Prostate gland (tissue), 2 donors: ENCODE measurements around the gene WDR73. TPM values are rescaled to one million over a fixed set of nuclear protein-coding genes. Genes with fewer than 3 reads are reported as not detected.
"Not testable (repeated sequence)": the region's sequence is repeated elsewhere in the genome, so short reads cannot be mapped to it uniquely, and the experiment has no call there.

ENCODE experiments used
- DNase-seq: peaks from one replicate; pipeline ENCODE4 v3.0.0-alpha.2; 2019; ENCODE audit warnings: low spot score
- H3K27ac ChIP-seq, 2 donors: fragments of 200-600 bp; sonication (generic); 2 replicates each; pipeline ENCODE4 v1.5.1; 2017 to 2019
- H3K27me3 ChIP-seq: fragments of 200-600 bp; sonication (generic); replicated peaks from 2 replicates; pipeline ENCODE4 v1.5.1; 2019; ENCODE audit not compliant: insufficient read depth
- H3K36me3 ChIP-seq, 2 donors: fragments of 200-600 bp; sonication (generic); 1 replicate in 1 of 2; 2 replicates in 1 of 2; pipeline versions ENCODE4 v1.5.1 to v1.8.1; 2017 to 2019
- H3K4me1 ChIP-seq: fragments of 200-600 bp; sonication (generic); replicated peaks from 2 replicates; pipeline ENCODE4 v1.5.1; 2019
- H3K4me3 ChIP-seq, 2 donors: fragments of 200-600 bp; sonication (generic); 2 replicates each; pipeline ENCODE4 v1.5.1; 2017 to 2019
- H3K9me3 ChIP-seq: fragments of 200-600 bp; sonication (generic); 2 replicates; pipeline ENCODE4 v1.5.1; 2017
- CTCF ChIP-seq, 4 experiments: fragments of 200-600 bp in 2 of 4; fragments of 450-650 bp in 2 of 4; sonication (generic) in 2 of 4; IDR thresholded peaks; 1 replicate in 3 of 4; 2 replicates in 1 of 4; pipeline ENCODE4 v1.5.1; 2016 to 2019; ENCODE audit warnings: antibody characterized with exemption in 4 of 4, mild to moderate bottlenecking in 2 of 4, moderate library complexity in 2 of 4
- POLR2A ChIP-seq: fragments of 450-650 bp; IDR thresholded peaks from one replicate; pipeline ENCODE4 v1.6.1; 2016; ENCODE audit warnings: antibody characterized with exemption, mild to moderate bottlenecking
- POLR2AphosphoS5 ChIP-seq: sonication (generic); formaldehyde crosslinking; IDR thresholded peaks from one replicate; pipeline ENCODE4 v1.6.1; 2017; ENCODE audit warnings: antibody characterized with exemption
- WGBS: methylation state at CpG from one replicate; pipeline ENCODE4 v1.1.5; 2018; 5-methylcytosine and 5-hydroxymethylcytosine counted together
- intact Hi-C: fragments of 100-400 bp; cut with DNase I; formaldehyde crosslinking; loops from one replicate; pipeline ENCODE4 v1.14.2; 2022
- total RNA-seq, 2 donors: library from RNA; depleted of rRNA; stranded (reverse); fragments of >200 nt; gene quantifications; one replicate each; pipeline ENCODE4 v1.1.0, GENCODE V29; 2016

WDR73 gene
- total RNA-seq, 2 donors from 2014 or later: 20.7 to 43.9 TPM

- H3K27me3 ChIP-seq: no peaks in the 10 kb centered on the region
- no peaks in the 10 kb centered on the region for H3K9me3 ChIP-seq
- H3K4me1 ChIP-seq: peaks cover 11% of the 10 kb centered on the region
- H3K27ac ChIP-seq: no peak overlapping the region
- peaks cover 0 to 25% of the 10 kb centered on the region in 2 donors for H3K36me3 ChIP-seq
- intact Hi-C loops: no loop called here
- WGBS: 54% methylated on average over 3 of the region's 3 CpGs
- TF ChIP-seq POLR2A (no peak), POLR2AphosphoS5 (no peak), CTCF (IDR thresholded peaks at IDR 0.05) (no peak)
- DNase-seq: no peak
- H3K4me3 ChIP-seq: no peak overlapping the region
These were observed 5.5 kb downstream of the WDR73 start for GRCh38 chr15:84648539-84648938.

- peaks cover 5% of the 10 kb centered on the region for H3K4me1 ChIP-seq
- H3K9me3 ChIP-seq: no peaks in the 10 kb centered on the region
- H3K4me3 ChIP-seq: no peak overlapping the region
- H3K27me3 ChIP-seq: no peaks in the 10 kb centered on the region
- intact Hi-C loops: no loop called here
- peaks cover 0 to 27% of the 10 kb centered on the region in 2 donors for H3K36me3 ChIP-seq
- no peak overlapping the region for H3K27ac ChIP-seq
- DNase-seq: no peak
- TF ChIP-seq POLR2A (no peak), CTCF (IDR thresholded peaks at IDR 0.05) (no peak), POLR2AphosphoS5 (no peak)
These were observed 6.4 kb downstream of the WDR73 start for GRCh38 chr15:84647726-84648125.

- H3K4me3 ChIP-seq: no peak overlapping the region
- no peak for DNase-seq
- peaks cover 0 to 27% of the 10 kb centered on the region in 2 donors for H3K36me3 ChIP-seq
- H3K27me3 ChIP-seq: no peaks in the 10 kb centered on the region
- intact Hi-C loops: no loop called here
- H3K4me1 ChIP-seq: no peaks in the 10 kb centered on the region
- TF ChIP-seq POLR2AphosphoS5 (no peak), CTCF (IDR thresholded peaks at IDR 0.05) (no peak), POLR2A (no peak)
- H3K27ac ChIP-seq: no peak overlapping the region
- 85% methylated on average over 10 of the region's 10 CpGs for WGBS
- H3K9me3 ChIP-seq: no peaks in the 10 kb centered on the region
These were observed 8.1 kb downstream of the WDR73 start for GRCh38 chr15:84645997-84646396.

GRCh38 chr15:84645496-84645895 is 8.6 kb downstream of the WDR73 start:
- no peak overlapping the region for H3K27ac ChIP-seq
- no peaks in the 10 kb centered on the region for H3K27me3 ChIP-seq
- WGBS: 96% methylated on average over 10 of the region's 10 CpGs
- no peak overlapping the region for H3K4me3 ChIP-seq
- no peak for DNase-seq
- no peaks in the 10 kb centered on the region for H3K9me3 ChIP-seq
- no peaks in the 10 kb centered on the region for H3K4me1 ChIP-seq
- intact Hi-C loops: no loop called here
- no peak for TF ChIP-seq POLR2AphosphoS5
- TF ChIP-seq CTCF (IDR thresholded peaks at IDR 0.05): no peak
- no peak for TF ChIP-seq POLR2A
- H3K36me3 ChIP-seq: peaks cover 0 to 27% of the 10 kb centered on the region in 2 donors

- Histone ChIP-seq H3K36me3 (peaks cover 0 to 27% of the 10 kb centered on the region in 2 donors), H3K4me3 (no peak overlapping the region), H3K4me1 (no peaks in the 10 kb centered on the region), H3K9me3 (no peaks in the 10 kb centered on the region), H3K27me3 (no peaks in the 10 kb centered on the region), H3K27ac (no peak overlapping the region)
- DNase-seq: no peak
- TF ChIP-seq POLR2AphosphoS5 (no peak), CTCF (IDR thresholded peaks at IDR 0.05) (no peak), POLR2A (no peak)
- intact Hi-C loops: no loop called here
- 92% methylated on average over 6 of the region's 6 CpGs for WGBS
These were observed 10.2 kb downstream of the WDR73 start for GRCh38 chr15:84643838-84644237.

- peaks cover 0 to 19% of the 10 kb centered on the region in 2 donors for H3K36me3 ChIP-seq
These were observed 11.4 kb downstream of the WDR73 start for GRCh38 chr15:84642640-84643039.

GRCh38 chr15:84641871-84642270 is 12.2 kb downstream of the WDR73 start:
- intact Hi-C loops, DNase-seq, H3K27me3 ChIP-seq, H3K27ac ChIP-seq, H3K4me3 ChIP-seq, H3K9me3 ChIP-seq, H3K4me1 ChIP-seq: not testable (repeated sequence)
- 94% methylated on average over 9 of the region's 9 CpGs for WGBS
- H3K36me3 ChIP-seq: peaks cover 0 to 17% of the 10 kb centered on the region in 2 donors

More at GRCh38 chr15:84642640-84643039, 11.4 kb downstream of the WDR73 start:
- H3K27me3 ChIP-seq, H3K4me1 ChIP-seq, DNase-seq, intact Hi-C loops, H3K4me3 ChIP-seq, H3K9me3 ChIP-seq, H3K27ac ChIP-seq: not testable (repeated sequence)
- WGBS: 74% methylated on average over 2 of the region's 2 CpGs
